Loucy (cell line): ENCODE data around the gene GBA2.

Experiments
- H2AFZ ChIP-seq: fragments of 200-600 bp; sonication (generic); 2 replicates; pipeline ENCODE4 v1.6.0; 2016; ENCODE audit warnings: antibody characterized with exemption, mild to moderate bottlenecking, low read length, moderate library complexity
- H3F3A ChIP-seq: fragments of 200-600 bp; 2 replicates; pipeline ENCODE4 v1.6.0; 2016; ENCODE audit warnings: antibody characterized with exemption, low read depth, mild to moderate bottlenecking
- H3K27me3 ChIP-seq: fragments of 200-600 bp; sonication (generic); 2 replicates; pipeline ENCODE4 v1.6.1; 2014; ENCODE audit warnings: low read length, mild to moderate bottlenecking; ENCODE audit not compliant: insufficient read depth, poor library complexity, severe bottlenecking
- H3K36me3 ChIP-seq: fragments of 200-600 bp; sonication (generic); 2 replicates; pipeline ENCODE4 v1.6.1; 2016; ENCODE audit warnings: low read length; ENCODE audit not compliant: insufficient read depth
- H3K4me1 ChIP-seq: fragments of 200-600 bp; sonication (generic); 2 replicates; pipeline ENCODE4 v1.5.1; 2014; ENCODE audit warnings: low read length, mild to moderate bottlenecking; ENCODE audit not compliant: insufficient read depth, poor library complexity, severe bottlenecking
- H3K4me2 ChIP-seq: fragments of 200-600 bp; sonication (generic); 2 replicates; pipeline ENCODE4 v1.6.0; 2014; ENCODE audit warnings: antibody characterized with exemption, low read length, low read depth, mild to moderate bottlenecking; ENCODE audit not compliant: poor library complexity, severe bottlenecking
- H3K4me3 ChIP-seq: fragments of 200-600 bp; sonication (generic); 2 replicates; pipeline ENCODE4 v1.5.1; 2014; ENCODE audit warnings: low read length, mild to moderate bottlenecking, mixed read lengths; ENCODE audit not compliant: poor library complexity, severe bottlenecking
- H3K79me2 ChIP-seq: fragments of 200-600 bp; sonication (generic); 2 replicates; pipeline ENCODE4 v1.6.1; 2014; ENCODE audit warnings: low read length; ENCODE audit not compliant: insufficient read depth
- H3K9ac ChIP-seq: fragments of 200-600 bp; sonication (generic); 2 replicates; pipeline ENCODE4 v1.6.0; 2014; ENCODE audit warnings: mild to moderate bottlenecking, low read depth, low read length, moderate library complexity; ENCODE audit not compliant: poor library complexity, severe bottlenecking
- H3K9me2 ChIP-seq: fragments of 200-600 bp; sonication (generic); replicated peaks from 2 replicates; pipeline ENCODE4 v1.6.1; 2016; ENCODE audit warnings: low read depth, low read length, mixed read lengths
- H3K9me3 ChIP-seq: fragments of 200-600 bp; sonication (generic); 2 replicates; pipeline ENCODE4 v1.6.1; 2014; ENCODE audit warnings: mild to moderate bottlenecking, antibody characterized with exemption, low read length, low read depth; ENCODE audit not compliant: insufficient read depth
- H4K20me1 ChIP-seq: fragments of 200-600 bp; sonication (generic); 2 replicates; pipeline ENCODE4 v1.6.0; 2014; ENCODE audit warnings: antibody characterized with exemption, low read length, mild to moderate bottlenecking; ENCODE audit not compliant: insufficient read depth, poor library complexity, severe bottlenecking
- CTCF ChIP-seq: fragments of 200-600 bp; sonication (generic); conservative IDR thresholded peaks from 2 replicates; pipeline ENCODE4 v1.5.1; 2014; ENCODE audit warnings: mild to moderate bottlenecking, antibody characterized with exemption, low read length
- EZH2phosphoT487 ChIP-seq: fragments of 200-600 bp; IDR thresholded peaks from 2 replicates; pipeline ENCODE4 v1.6.1; 2018; ENCODE audit warnings: antibody characterized with exemption, mild to moderate bottlenecking, moderate library complexity, borderline replicate concordance

Gene GBA2

GRCh38 chr9:35769763-35770162 lies 20.7 kb upstream of the GBA2 start:
- TF ChIP-seq EZH2phosphoT487: no peak
- Histone ChIP-seq H3K9ac (no peak overlapping the region), H3K9me3 (no peaks in the 10 kb centered on the region), H3K4me1 (no peaks in the 10 kb centered on the region), H3K4me2 (no peak overlapping the region), H3K27me3 (no peaks in the 10 kb centered on the region), H2AFZ (no peak overlapping the region), H4K20me1 (peaks cover 9% of the 10 kb centered on the region), H3F3A (no peaks in the 10 kb centered on the region), H3K9me2 (no peaks in the 10 kb centered on the region), H3K79me2 (peaks cover 40% of the 10 kb centered on the region), H3K36me3 (no peaks in the 10 kb centered on the region), H3K4me3 (no peak overlapping the region)

- Histone ChIP-seq H3K27me3 (no peaks in the 10 kb centered on the region), H3K36me3 (no peaks in the 10 kb centered on the region), H4K20me1 (peaks cover 9% of the 10 kb centered on the region), H3K4me2 (no peak overlapping the region), H3K4me1 (no peaks in the 10 kb centered on the region), H3K79me2 (peaks cover 44% of the 10 kb centered on the region; the same call in 1 of the 2 replicates), H2AFZ (no peak overlapping the region), H3K4me3 (no peak overlapping the region), H3K9ac (no peak overlapping the region), H3K9me2 (no peaks in the 10 kb centered on the region), H3F3A (no peaks in the 10 kb centered on the region), H3K9me3 (no peaks in the 10 kb centered on the region)
- no peak for TF ChIP-seq EZH2phosphoT487
- TF ChIP-seq CTCF: no peak
These were observed 18.4 kb upstream of the GBA2 start for GRCh38 chr9:35767458-35767857.

- H4K20me1 ChIP-seq: peaks cover 9% of the 10 kb centered on the region
- H3K4me3 ChIP-seq: no peak overlapping the region
- no peaks in the 10 kb centered on the region for H3F3A ChIP-seq
- no peaks in the 10 kb centered on the region for H3K27me3 ChIP-seq
- no peaks in the 10 kb centered on the region for H3K9me2 ChIP-seq
- no peaks in the 10 kb centered on the region for H3K36me3 ChIP-seq
- H3K4me2 ChIP-seq: no peak overlapping the region
- H3K9ac ChIP-seq: no peak overlapping the region
- H3K4me1 ChIP-seq: no peaks in the 10 kb centered on the region
- no peak for TF ChIP-seq EZH2phosphoT487
- TF ChIP-seq CTCF: no peak
- H3K9me3 ChIP-seq: no peaks in the 10 kb centered on the region
- peaks cover 48% of the 10 kb centered on the region; the same call in 1 of the 2 replicates for H3K79me2 ChIP-seq
- no peak overlapping the region for H2AFZ ChIP-seq
These were observed 18.0 kb upstream of the GBA2 start for GRCh38 chr9:35766997-35767396.

- Histone ChIP-seq H2AFZ (no peak overlapping the region), H3K4me3 (no peak overlapping the region), H3K79me2 (peaks cover 65% of the 10 kb centered on the region), H3K9me3 (no peaks in the 10 kb centered on the region), H3K36me3 (no peaks in the 10 kb centered on the region), H3K4me1 (peaks cover 23% of the 10 kb centered on the region), H3K9ac (no peak overlapping the region), H3K9me2 (no peaks in the 10 kb centered on the region), H3K4me2 (no peak overlapping the region), H4K20me1 (peaks cover 17% of the 10 kb centered on the region), H3F3A (no peaks in the 10 kb centered on the region), H3K27me3 (no peaks in the 10 kb centered on the region)
- TF ChIP-seq CTCF: no peak
- TF ChIP-seq EZH2phosphoT487: no peak
These were observed 14.8 kb upstream of the GBA2 start for GRCh38 chr9:35763803-35764202.
